ENCODE measurements around the gene OTUB1.

OTUB1 gene

GRCh38 chr11:64007160-64007628 lies 21.0 kb downstream of the OTUB1 start:
- no peak overlapping the region for H3K4me3 ChIP-seq (ENCODE audit: low read depth, low read length)
- TF ChIP-seq, protein P1, sequence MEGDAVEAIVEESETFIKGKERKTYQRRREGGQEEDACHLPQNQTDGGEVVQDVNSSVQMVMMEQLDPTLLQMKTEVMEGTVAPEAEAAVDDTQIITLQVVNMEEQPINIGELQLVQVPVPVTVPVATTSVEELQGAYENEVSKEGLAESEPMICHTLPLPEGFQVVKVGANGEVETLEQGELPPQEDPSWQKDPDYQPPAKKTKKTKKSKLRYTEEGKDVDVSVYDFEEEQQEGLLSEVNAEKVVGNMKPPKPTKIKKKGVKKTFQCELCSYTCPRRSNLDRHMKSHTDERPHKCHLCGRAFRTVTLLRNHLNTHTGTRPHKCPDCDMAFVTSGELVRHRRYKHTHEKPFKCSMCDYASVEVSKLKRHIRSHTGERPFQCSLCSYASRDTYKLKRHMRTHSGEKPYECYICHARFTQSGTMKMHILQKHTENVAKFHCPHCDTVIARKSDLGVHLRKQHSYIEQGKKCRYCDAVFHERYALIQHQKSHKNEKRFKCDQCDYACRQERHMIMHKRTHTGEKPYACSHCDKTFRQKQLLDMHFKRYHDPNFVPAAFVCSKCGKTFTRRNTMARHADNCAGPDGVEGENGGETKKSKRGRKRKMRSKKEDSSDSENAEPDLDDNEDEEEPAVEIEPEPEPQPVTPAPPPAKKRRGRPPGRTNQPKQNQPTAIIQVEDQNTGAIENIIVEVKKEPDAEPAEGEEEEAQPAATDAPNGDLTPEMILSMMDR (conservative IDR thresholded peaks at IDR 0.05; ENCODE audit: low read depth, low read length) = no peak

DNA sequence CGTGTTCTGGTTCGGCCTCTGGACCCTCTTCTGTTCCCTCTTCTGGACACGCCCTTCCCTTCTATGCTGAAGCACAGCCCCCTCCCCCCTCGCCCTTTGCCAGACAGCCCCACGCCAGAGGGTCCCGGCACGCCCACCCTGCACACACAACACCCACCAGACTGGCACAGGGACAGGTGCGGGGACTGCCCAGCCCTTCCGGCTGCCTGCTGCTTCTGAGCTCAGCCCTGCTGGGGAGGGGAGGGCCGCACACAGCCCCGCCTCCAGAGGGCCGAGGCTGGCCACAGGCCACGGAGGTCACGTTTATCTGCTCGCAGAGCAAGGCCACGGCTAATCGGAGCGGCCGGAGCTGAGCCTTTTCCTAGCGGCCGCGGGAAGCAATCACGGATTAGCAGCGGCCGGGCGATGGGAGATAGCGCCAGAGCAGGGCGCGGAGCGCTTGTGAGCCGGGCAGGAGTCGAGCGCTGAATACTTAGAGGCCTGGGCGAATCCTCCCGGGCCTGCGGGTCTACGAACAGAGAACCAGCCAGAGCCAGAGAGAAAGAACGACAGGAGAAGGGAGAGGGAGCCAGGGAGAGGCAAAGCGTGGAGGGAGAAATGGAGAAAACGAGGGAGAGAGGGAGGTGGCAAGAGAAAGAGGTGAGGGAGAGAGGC lies 21.5 kb downstream of the OTUB1 start:
- TF ChIP-seq, protein P1 (conservative IDR thresholded peaks at IDR 0.05; ENCODE audit: low read depth, low read length) = peak; percentile 35
- peak overlapping the region; percentile 14 for H3K4me3 ChIP-seq (ENCODE audit: low read depth, low read length)
- peak; percentile 34 for DNase-seq (ENCODE audit: low read depth)

More at GRCh38 chr11:64007160-64007628, 21.0 kb downstream of the OTUB1 start:
- no peak for DNase-seq (ENCODE audit: low read depth)

GRCh38 chr11:64008283-64008913 lies 22.2 kb downstream of the OTUB1 start:
- TF ChIP-seq, protein P1 (conservative IDR thresholded peaks at IDR 0.05; ENCODE audit: low read depth, low read length) = no peak
- no peak overlapping the region for H3K4me3 ChIP-seq (ENCODE audit: low read depth, low read length)
- no peak for DNase-seq (ENCODE audit: low read depth)

- TF ChIP-seq, protein P1 (conservative IDR thresholded peaks at IDR 0.05; ENCODE audit: low read depth, low read length) = no peak
- H3K4me3 ChIP-seq (ENCODE audit: low read depth, low read length) = no peak overlapping the region
- DNase-seq (ENCODE audit: low read depth) = no peak
Measured at GRCh38 chr11:64008914-64009633, 22.8 kb downstream of the OTUB1 start.

- no peak overlapping the region for H3K4me3 ChIP-seq (ENCODE audit: low read depth, low read length)
- DNase-seq (ENCODE audit: low read depth) = no peak
- TF ChIP-seq, protein P1 (conservative IDR thresholded peaks at IDR 0.05; ENCODE audit: low read depth, low read length) = no peak
Measured at GRCh38 chr11:64009710-64010109, 23.5 kb downstream of the OTUB1 start.

DNA sequence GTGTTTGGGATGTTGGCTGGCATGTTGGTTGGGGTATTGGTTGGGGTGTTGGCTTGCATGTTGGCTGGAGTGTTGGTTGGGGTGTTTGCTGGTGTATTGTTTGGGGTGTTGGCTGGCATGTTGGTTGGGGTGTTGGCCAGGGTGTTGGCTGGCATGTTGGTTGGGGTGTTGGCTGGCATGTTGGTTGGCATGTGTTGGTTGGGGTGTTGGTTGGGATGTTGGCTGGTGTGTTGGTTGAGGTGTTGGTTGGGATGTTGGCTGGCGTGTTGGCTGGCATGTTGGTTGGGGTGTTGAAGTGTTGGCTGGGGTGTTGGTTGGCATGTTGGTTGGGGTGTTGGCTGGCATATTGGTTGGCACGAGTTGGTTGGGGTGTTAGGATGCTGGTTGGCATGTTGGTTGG lies 24.5 kb downstream of the OTUB1 start:
- H3K4me3 ChIP-seq (ENCODE audit: low read depth, low read length) = no peak overlapping the region
- no peak for DNase-seq (ENCODE audit: low read depth)
- TF ChIP-seq, protein P1 (conservative IDR thresholded peaks at IDR 0.05; ENCODE audit: low read depth, low read length) = no peak
